Measurements from ENCODE around the gene FHL1. TPM values are rescaled to one million over a fixed set of nuclear protein-coding genes. Genes with fewer than 3 reads are reported as not detected.

The FHL1 gene
- total RNA-seq, 1 donor from 2014 or later = 18.7 TPM

DNA sequence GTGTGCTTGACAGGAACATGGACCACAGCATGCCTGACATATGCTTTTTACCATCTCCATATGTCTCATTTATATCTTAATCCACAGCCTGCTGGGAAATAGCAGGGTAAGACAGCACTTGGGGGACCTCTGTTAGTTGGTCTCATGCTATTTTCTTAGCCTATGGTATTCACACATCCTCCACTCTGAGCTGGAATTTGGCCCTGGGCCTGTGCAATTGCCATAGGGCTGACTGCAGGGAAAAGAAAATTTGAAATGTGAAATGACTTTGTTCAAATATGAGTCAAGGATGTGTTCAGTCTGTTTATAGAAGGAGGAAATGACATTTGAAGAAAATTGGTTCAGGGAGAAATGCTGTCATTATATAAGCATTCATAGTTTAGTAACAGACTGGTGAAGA lies 113.4 kb downstream of the FHL1 start:
- ATAC-seq = no peak

Other genes with a start within 250 kb of the FHL1 start
- 12.9 TPM for gene MMGT1, start 173.5 kb upstream of the FHL1 start, total RNA-seq
- gene SLC9A6, start 162.1 kb upstream of the FHL1 start, total RNA-seq = 10.5 TPM
- 4.8 TPM for gene MAP7D3, start 103.9 kb downstream of the FHL1 start, total RNA-seq
- gene ADGRG4, start 153.4 kb downstream of the FHL1 start, total RNA-seq = not detected

Measured in esophagus mucosa (tissue), 1 donor.